HEK293 (cell line): Measurements from ENCODE around the gene R3HDM2.

ENCODE experiments used
- EGR2 ChIP-seq: fragments of 450-650 bp; formaldehyde crosslinking; IDR thresholded peaks from 2 replicates; pipeline ENCODE4 v1.5.1; 2016; ENCODE audit warnings: low read depth, missing biosample characterization, missing genetic modification characterization
- GLI4 ChIP-seq: fragments of 450-650 bp; formaldehyde crosslinking; IDR thresholded peaks from 2 replicates; pipeline ENCODE4 v1.5.1; 2016; ENCODE audit warnings: missing biosample characterization, missing genetic modification characterization
- GLIS2 ChIP-seq: fragments of 450-650 bp; formaldehyde crosslinking; IDR thresholded peaks from 2 replicates; pipeline ENCODE4 v1.5.1; 2016; ENCODE audit warnings: missing biosample characterization, missing genetic modification characterization
- OVOL3 ChIP-seq: fragments of 450-650 bp; formaldehyde crosslinking; IDR thresholded peaks from 2 replicates; pipeline ENCODE4 v1.5.1; 2016; ENCODE audit warnings: missing biosample characterization, missing genetic modification characterization
- RBAK ChIP-seq: fragments of 450-650 bp; formaldehyde crosslinking; IDR thresholded peaks from 2 replicates; pipeline ENCODE4 v1.5.1; 2016; ENCODE audit warnings: missing biosample characterization, missing genetic modification characterization
- SALL2 ChIP-seq: fragments of 450-650 bp; formaldehyde crosslinking; IDR thresholded peaks from 2 replicates; pipeline ENCODE4 v1.5.0; 2017; ENCODE audit warnings: missing biosample characterization, mild to moderate bottlenecking, missing genetic modification characterization, borderline replicate concordance
- TRIM28 ChIP-seq: IDR thresholded peaks from 2 replicates; pipeline ENCODE4 v1.6.1; 2011; ENCODE audit warnings: low read length, control low read depth, borderline replicate concordance
- YY2 ChIP-seq: fragments of 450-650 bp; formaldehyde crosslinking; IDR thresholded peaks from 2 replicates; pipeline ENCODE4 v1.5.1; 2016; ENCODE audit warnings: missing biosample characterization, missing genetic modification characterization
- ZFP37 ChIP-seq: fragments of 450-650 bp; formaldehyde crosslinking; IDR thresholded peaks from 2 replicates; pipeline ENCODE4 v1.5.1; 2016; ENCODE audit warnings: missing biosample characterization, missing genetic modification characterization
- ZIC2 ChIP-seq: fragments of 450-650 bp; formaldehyde crosslinking; IDR thresholded peaks from 2 replicates; pipeline ENCODE4 v1.5.1; 2016; ENCODE audit warnings: missing biosample characterization, missing genetic modification characterization
- ZNF155 ChIP-seq: fragments of 450-650 bp; formaldehyde crosslinking; IDR thresholded peaks from 2 replicates; pipeline ENCODE4 v1.5.1; 2016; ENCODE audit warnings: missing biosample characterization, missing genetic modification characterization
- ZNF157 ChIP-seq: fragments of 450-650 bp; formaldehyde crosslinking; IDR thresholded peaks from 2 replicates; pipeline ENCODE4 v1.5.1; 2016; ENCODE audit warnings: missing biosample characterization, missing genetic modification characterization
- ZNF202 ChIP-seq: fragments of 450-650 bp; formaldehyde crosslinking; IDR thresholded peaks from 2 replicates; pipeline ENCODE4 v1.5.1; 2016; ENCODE audit warnings: missing biosample characterization, missing genetic modification characterization, borderline replicate concordance
- ZNF248 ChIP-seq: fragments of 450-650 bp; formaldehyde crosslinking; IDR thresholded peaks from 2 replicates; pipeline ENCODE4 v1.5.1; 2017; ENCODE audit warnings: missing biosample characterization, missing genetic modification characterization
- ZNF274 ChIP-seq, 2 experiments: fragments of 200-500 bp in 1 of 2; fragments of 450-650 bp in 1 of 2; sonication (Bioruptor generic) in 1 of 2; formaldehyde crosslinking in 1 of 2; IDR thresholded peaks; 2 replicates each; pipeline versions ENCODE4 v1.5.1 to v1.6.1; 2014 to 2016; ENCODE audit warnings: borderline replicate concordance in 1 of 2, inconsistent platforms in 1 of 2, low read length in 1 of 2, missing biosample characterization in 1 of 2, missing genetic modification characterization in 1 of 2
- ZNF292 ChIP-seq: fragments of 450-650 bp; formaldehyde crosslinking; IDR thresholded peaks from 2 replicates; pipeline ENCODE4 v1.5.1; 2016; ENCODE audit warnings: low read depth, missing biosample characterization, missing genetic modification characterization, borderline replicate concordance
- ZNF335 ChIP-seq: fragments of 450-650 bp; formaldehyde crosslinking; conservative IDR thresholded peaks from 2 replicates; pipeline ENCODE4 v1.5.1; 2016; ENCODE audit warnings: missing biosample characterization, missing genetic modification characterization
- ZNF341 ChIP-seq: fragments of 450-650 bp; formaldehyde crosslinking; IDR thresholded peaks from 2 replicates; pipeline ENCODE4; 2016; ENCODE audit warnings: low read depth, missing biosample characterization, missing genetic modification characterization
- ZNF48 ChIP-seq: fragments of 450-650 bp; formaldehyde crosslinking; IDR thresholded peaks from 2 replicates; pipeline ENCODE4 v1.5.1; 2016; ENCODE audit warnings: missing biosample characterization, missing genetic modification characterization
- ZNF610 ChIP-seq: fragments of 450-650 bp; formaldehyde crosslinking; IDR thresholded peaks from 2 replicates; pipeline ENCODE4 v1.5.1; 2016; ENCODE audit warnings: missing biosample characterization, missing genetic modification characterization, borderline replicate concordance
- ZNF624 ChIP-seq: fragments of 450-650 bp; formaldehyde crosslinking; IDR thresholded peaks from 2 replicates; pipeline ENCODE4 v1.5.1; 2017; ENCODE audit warnings: missing biosample characterization, missing genetic modification characterization
- ZNF629 ChIP-seq: fragments of 450-650 bp; formaldehyde crosslinking; IDR thresholded peaks from 2 replicates; pipeline ENCODE4 v1.5.1; 2017; ENCODE audit warnings: missing biosample characterization, missing genetic modification characterization
- ZNF660 ChIP-seq: fragments of 450-650 bp; IDR thresholded peaks from 2 replicates; pipeline ENCODE4 v1.5.1; 2018; ENCODE audit warnings: missing biosample characterization, mild to moderate bottlenecking, missing genetic modification characterization
- ZNF664 ChIP-seq: fragments of 450-650 bp; formaldehyde crosslinking; IDR thresholded peaks from 2 replicates; pipeline ENCODE4 v1.5.1; 2016; ENCODE audit warnings: missing biosample characterization, missing genetic modification characterization
- ZNF76 ChIP-seq: fragments of 450-650 bp; formaldehyde crosslinking; IDR thresholded peaks from 2 replicates; pipeline ENCODE4; 2016; ENCODE audit warnings: low read depth, missing biosample characterization, missing genetic modification characterization, borderline replicate concordance
- TF ChIP-seq, protein P1 (sequence below): IDR thresholded peaks from 2 replicates; pipeline ENCODE4 v1.6.1; 2011; ENCODE audit warnings: mild to moderate bottlenecking, low read depth, low read length, borderline replicate concordance
- TF ChIP-seq, protein P2 (sequence below): fragments of 450-650 bp; formaldehyde crosslinking; IDR thresholded peaks from 2 replicates; pipeline ENCODE4 v1.5.1; 2016; ENCODE audit warnings: missing biosample characterization, missing genetic modification characterization
- TF ChIP-seq, protein P3 (sequence below): fragments of 450-650 bp; IDR thresholded peaks from 2 replicates; pipeline ENCODE4 v1.5.1; 2018; ENCODE audit warnings: missing biosample characterization, missing genetic modification characterization
- TF ChIP-seq, protein P4 (sequence below): fragments of 450-650 bp; IDR thresholded peaks from 2 replicates; pipeline ENCODE4 v1.5.1; 2018; ENCODE audit warnings: missing biosample characterization, mild to moderate bottlenecking, missing genetic modification characterization
- TF ChIP-seq, protein P5 (sequence below): fragments of 450-650 bp; formaldehyde crosslinking; IDR thresholded peaks from 2 replicates; pipeline ENCODE4 v1.5.1; 2016; ENCODE audit warnings: missing biosample characterization, missing genetic modification characterization

The R3HDM2 gene

DNA sequence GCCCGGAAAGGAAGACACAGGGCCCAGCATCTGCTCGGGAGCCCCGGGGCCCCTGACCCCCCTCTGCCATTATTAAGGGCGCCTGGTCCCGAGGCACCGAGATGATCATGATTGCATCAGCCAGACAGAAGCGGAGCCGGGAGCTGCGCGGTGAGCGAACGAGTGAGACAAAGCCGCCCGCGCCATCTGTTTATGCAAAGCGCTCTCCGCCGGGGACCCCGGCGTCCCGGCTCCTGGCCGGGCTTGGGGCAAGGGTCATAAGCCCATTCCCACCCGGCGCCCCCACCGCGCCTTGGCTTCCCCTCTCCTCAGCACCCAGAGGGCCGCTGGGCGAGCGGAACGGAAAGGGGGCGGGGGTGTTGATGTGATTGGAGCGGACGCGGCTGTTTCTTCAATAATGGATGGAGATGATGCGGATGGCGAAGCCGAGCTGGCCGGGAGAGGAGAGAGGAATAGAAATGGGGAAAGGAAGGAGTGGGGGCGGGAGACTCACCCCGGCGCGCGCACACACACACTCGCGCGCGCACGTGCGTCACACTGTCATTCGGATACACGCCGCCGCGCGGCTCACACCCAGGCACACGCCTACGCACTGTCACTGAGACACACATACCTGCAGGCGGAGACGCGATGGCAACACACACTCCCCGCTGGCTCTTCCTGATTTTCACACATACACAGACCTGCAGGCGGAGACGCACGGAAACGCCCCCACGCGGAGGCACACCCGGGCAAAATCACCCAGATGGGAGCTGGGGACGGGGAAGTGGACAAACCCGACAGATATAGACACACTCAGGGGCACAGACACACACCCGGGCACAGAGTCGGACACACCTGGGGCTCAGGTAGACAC, 190.5 kb downstream of the R3HDM2 start (continued):
- TF ChIP-seq ZNF610 (tag by site-specific recombination) (no peak; the same call in 1 of the 2 replicates), TRIM28 (no peak), ZNF292 (tag by site-specific recombination) (no peak), ZNF48 (tag by site-specific recombination) (no peak), ZNF202 (tag by site-specific recombination) (no peak), ZNF274 (IDR thresholded peaks at IDR 0.05; ENCODE audit: low read length) (no peak), ZNF274 (tag by site-specific recombination; IDR thresholded peaks at IDR 0.05; ENCODE audit: borderline replicate concordance) (no peak), ZNF341 (peak; percentile 63), ZNF76 (tag by site-specific recombination) (peak; percentile 62; the same call in 1 of the 2 replicates), ZNF248 (tag by site-specific recombination) (no peak), ZFP37 (tag by site-specific recombination) (peak; percentile 10; the same call in 1 of the 2 replicates), ZNF664 (tag by site-specific recombination) (no peak), YY2 (tag by site-specific recombination) (no peak; the same call in 1 of the 2 replicates), GLI4 (no peak), ZNF624 (tag by site-specific recombination) (no peak), ZIC2 (no peak; the same call in 1 of the 2 replicates), ZNF335 (tag by site-specific recombination) (no peak), ZNF629 (tag by site-specific recombination) (peak; percentile 57), ZNF157 (tag by site-specific recombination) (no peak), ZNF660 (tag by site-specific recombination) (peak; percentile 85; the same call in 1 of the 2 replicates), OVOL3 (no peak), EGR2 (tag by site-specific recombination) (peak; percentile 95), SALL2 (no peak), RBAK (tag by site-specific recombination) (no peak), GLIS2 (tag by site-specific recombination) (no peak), ZNF155 (tag by site-specific recombination) (no peak)
- TF ChIP-seq, protein P1, sequence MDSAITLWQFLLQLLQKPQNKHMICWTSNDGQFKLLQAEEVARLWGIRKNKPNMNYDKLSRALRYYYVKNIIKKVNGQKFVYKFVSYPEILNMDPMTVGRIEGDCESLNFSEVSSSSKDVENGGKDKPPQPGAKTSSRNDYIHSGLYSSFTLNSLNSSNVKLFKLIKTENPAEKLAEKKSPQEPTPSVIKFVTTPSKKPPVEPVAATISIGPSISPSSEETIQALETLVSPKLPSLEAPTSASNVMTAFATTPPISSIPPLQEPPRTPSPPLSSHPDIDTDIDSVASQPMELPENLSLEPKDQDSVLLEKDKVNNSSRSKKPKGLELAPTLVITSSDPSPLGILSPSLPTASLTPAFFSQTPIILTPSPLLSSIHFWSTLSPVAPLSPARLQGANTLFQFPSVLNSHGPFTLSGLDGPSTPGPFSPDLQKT = no peak
- TF ChIP-seq, protein P2, sequence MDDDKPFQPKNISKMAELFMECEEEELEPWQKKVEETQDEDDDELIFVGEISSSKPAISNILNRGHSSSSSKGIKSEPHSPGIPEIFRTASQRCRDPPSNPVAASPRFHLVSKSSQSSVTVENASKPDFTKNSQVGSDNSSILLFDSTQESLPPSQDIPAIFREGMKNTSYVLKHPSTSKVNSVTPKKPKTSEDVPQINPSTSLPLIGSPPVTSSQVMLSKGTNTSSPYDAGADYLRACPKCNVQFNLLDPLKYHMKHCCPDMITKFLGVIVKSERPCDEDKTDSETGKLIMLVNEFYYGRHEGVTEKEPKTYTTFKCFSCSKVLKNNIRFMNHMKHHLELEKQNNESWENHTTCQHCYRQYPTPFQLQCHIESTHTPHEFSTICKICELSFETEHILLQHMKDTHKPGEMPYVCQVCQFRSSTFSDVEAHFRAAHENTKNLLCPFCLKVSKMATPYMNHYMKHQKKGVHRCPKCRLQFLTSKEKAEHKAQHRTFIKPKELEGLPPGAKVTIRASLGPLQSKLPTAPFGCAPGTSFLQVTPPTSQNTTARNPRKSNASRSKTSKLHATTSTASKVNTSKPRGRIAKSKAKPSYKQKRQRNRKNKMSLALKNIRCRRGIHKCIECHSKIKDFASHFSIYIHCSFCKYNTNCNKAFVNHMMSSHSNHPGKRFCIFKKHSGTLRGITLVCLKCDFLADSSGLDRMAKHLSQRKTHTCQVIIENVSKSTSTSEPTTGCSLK (tag by site-specific recombination) = no peak
- TF ChIP-seq, protein P3, sequence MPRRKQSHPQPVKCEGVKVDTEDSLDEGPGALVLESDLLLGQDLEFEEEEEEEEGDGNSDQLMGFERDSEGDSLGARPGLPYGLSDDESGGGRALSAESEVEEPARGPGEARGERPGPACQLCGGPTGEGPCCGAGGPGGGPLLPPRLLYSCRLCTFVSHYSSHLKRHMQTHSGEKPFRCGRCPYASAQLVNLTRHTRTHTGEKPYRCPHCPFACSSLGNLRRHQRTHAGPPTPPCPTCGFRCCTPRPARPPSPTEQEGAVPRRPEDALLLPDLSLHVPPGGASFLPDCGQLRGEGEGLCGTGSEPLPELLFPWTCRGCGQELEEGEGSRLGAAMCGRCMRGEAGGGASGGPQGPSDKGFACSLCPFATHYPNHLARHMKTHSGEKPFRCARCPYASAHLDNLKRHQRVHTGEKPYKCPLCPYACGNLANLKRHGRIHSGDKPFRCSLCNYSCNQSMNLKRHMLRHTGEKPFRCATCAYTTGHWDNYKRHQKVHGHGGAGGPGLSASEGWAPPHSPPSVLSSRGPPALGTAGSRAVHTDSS (tag by site-specific recombination) = 0 out of 2 replicates have a peak, but pooled peaks have one; percentile 20
- TF ChIP-seq, protein P4, sequence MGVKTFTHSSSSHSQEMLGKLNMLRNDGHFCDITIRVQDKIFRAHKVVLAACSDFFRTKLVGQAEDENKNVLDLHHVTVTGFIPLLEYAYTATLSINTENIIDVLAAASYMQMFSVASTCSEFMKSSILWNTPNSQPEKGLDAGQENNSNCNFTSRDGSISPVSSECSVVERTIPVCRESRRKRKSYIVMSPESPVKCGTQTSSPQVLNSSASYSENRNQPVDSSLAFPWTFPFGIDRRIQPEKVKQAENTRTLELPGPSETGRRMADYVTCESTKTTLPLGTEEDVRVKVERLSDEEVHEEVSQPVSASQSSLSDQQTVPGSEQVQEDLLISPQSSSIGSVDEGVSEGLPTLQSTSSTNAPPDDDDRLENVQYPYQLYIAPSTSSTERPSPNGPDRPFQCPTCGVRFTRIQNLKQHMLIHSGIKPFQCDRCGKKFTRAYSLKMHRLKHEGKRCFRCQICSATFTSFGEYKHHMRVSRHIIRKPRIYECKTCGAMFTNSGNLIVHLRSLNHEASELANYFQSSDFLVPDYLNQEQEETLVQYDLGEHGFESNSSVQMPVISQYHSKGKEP (tag by site-specific recombination) = 0 out of 2 replicates have a peak, but pooled peaks have one; percentile 17
- TF ChIP-seq, protein P5, sequence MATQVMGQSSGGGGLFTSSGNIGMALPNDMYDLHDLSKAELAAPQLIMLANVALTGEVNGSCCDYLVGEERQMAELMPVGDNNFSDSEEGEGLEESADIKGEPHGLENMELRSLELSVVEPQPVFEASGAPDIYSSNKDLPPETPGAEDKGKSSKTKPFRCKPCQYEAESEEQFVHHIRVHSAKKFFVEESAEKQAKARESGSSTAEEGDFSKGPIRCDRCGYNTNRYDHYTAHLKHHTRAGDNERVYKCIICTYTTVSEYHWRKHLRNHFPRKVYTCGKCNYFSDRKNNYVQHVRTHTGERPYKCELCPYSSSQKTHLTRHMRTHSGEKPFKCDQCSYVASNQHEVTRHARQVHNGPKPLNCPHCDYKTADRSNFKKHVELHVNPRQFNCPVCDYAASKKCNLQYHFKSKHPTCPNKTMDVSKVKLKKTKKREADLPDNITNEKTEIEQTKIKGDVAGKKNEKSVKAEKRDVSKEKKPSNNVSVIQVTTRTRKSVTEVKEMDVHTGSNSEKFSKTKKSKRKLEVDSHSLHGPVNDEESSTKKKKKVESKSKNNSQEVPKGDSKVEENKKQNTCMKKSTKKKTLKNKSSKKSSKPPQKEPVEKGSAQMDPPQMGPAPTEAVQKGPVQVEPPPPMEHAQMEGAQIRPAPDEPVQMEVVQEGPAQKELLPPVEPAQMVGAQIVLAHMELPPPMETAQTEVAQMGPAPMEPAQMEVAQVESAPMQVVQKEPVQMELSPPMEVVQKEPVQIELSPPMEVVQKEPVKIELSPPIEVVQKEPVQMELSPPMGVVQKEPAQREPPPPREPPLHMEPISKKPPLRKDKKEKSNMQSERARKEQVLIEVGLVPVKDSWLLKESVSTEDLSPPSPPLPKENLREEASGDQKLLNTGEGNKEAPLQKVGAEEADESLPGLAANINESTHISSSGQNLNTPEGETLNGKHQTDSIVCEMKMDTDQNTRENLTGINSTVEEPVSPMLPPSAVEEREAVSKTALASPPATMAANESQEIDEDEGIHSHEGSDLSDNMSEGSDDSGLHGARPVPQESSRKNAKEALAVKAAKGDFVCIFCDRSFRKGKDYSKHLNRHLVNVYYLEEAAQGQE (tag by site-specific recombination) = no peak
